GM13976 (cell line): ENCODE measurements around the gene GTSE1.

Experiments
- DNase-seq: peaks from one replicate; pipeline ENCODE4 v3.0.0; 2012; ENCODE audit warnings: low spot score
- in situ Hi-C: fragments of 300-500 bp; cut with MboI; formaldehyde crosslinking; loops from one replicate; pipeline ENCODE4 v1.12.0; 2022; ENCODE audit warnings: low sequenced_read_pairs, mixed read lengths, inconsistent platforms; ENCODE audit not compliant: unreplicated experiment
- TF ChIP-seq, protein P1 (sequence below): IDR thresholded peaks from 2 replicates; pipeline ENCODE4 v1.5.1; 2012; ENCODE audit warnings: borderline replicate concordance, mild to moderate bottlenecking; ENCODE audit not compliant: insufficient read depth; ENCODE audit errors: extremely low read depth, missing control alignments, control extremely low read depth

GTSE1 gene

DNA sequence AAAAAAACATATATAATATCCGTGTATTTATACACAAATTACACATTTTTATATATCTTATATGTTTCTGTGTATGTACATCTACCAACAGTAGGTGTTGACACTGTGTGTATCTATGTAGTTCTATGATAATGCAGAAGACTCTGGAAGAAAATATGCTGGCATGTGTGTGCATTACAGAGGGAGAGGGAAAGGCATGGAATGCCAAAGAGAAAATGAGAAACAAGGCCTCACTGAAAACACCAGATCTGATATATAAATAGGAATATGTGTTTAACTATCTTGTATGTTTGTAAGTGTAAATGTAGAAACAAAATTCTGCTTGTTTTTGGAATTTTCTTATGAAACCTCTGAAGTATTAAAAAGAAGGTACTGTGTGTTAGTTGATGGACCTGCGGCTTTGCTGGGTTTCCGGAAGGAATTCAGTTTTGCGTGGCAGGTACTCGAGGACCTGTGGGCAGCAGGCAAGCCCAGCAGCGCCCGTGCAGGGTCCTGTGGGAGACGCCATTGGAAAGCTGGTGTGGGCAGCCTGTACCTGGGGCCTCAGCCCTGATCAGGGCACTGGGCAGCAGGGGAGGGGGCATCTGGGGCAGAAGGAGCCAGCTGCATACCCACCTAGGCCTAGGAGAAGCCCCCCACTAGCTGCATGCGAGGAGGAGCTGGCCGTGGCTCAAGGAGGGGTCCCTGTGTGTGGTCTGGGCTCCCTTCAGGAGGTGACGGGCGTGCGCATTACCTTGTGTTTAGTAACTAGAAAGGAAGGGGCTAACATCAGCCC, 31.2 kb downstream of the GTSE1 start:
- in situ Hi-C loops = loop anchor here (5.0 kb wide), 1 partner anchor 206 kb away; no protein-coding TSS in a partner anchor

DNA sequence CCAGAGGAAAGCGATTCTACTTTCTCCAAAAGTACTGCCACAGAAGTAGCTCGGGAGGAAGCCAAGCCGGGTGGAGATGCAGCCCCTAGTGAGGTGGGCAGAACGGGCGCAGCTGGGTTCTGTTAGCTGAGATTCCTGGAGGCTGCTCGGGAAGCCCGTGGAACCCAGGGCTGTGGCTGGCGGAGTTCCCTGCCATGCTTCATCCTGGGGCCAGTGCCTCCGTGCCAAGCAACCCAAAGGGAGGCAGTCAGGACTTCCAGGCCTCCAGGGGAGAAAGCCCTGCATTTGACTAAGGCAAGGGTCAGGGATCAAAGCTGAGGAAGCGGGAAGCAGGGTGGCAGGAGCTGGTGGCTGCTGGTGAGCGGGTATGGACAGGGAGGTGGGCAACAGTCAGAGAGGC, 32.1 kb downstream of the GTSE1 start:
- in situ Hi-C loops = loop anchor here (5.0 kb wide), 1 partner anchor 206 kb away; no protein-coding TSS in a partner anchor
- DNase-seq = no peak
- TF ChIP-seq, protein P1, sequence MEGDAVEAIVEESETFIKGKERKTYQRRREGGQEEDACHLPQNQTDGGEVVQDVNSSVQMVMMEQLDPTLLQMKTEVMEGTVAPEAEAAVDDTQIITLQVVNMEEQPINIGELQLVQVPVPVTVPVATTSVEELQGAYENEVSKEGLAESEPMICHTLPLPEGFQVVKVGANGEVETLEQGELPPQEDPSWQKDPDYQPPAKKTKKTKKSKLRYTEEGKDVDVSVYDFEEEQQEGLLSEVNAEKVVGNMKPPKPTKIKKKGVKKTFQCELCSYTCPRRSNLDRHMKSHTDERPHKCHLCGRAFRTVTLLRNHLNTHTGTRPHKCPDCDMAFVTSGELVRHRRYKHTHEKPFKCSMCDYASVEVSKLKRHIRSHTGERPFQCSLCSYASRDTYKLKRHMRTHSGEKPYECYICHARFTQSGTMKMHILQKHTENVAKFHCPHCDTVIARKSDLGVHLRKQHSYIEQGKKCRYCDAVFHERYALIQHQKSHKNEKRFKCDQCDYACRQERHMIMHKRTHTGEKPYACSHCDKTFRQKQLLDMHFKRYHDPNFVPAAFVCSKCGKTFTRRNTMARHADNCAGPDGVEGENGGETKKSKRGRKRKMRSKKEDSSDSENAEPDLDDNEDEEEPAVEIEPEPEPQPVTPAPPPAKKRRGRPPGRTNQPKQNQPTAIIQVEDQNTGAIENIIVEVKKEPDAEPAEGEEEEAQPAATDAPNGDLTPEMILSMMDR = no peak

More for the DNA sequence above, 31.2 kb downstream of the GTSE1 start:
- no peak for DNase-seq
- TF ChIP-seq, protein P1 = no peak

DNA sequence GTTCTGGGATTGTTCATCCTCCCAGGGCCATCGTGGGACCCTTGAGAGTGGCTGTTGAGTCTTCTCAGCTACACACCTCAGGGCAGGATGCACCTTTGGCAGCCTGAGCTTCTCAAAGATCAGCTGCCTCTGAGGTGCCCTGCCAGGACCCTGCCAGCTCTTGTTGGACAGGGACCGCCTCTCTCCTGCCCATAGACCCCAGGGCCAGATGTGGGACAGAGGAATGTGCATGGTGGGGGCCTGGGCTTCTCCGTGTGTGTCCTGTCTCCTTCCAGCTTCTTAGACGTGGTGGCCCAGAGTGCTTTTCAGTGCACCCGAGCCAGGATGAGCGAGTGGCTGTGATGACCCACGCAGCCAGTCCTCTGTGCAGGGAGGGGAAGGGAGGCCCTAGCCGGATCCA, 32.9 kb downstream of the GTSE1 start:
- TF ChIP-seq, protein P1 = no peak
- DNase-seq = no peak
- in situ Hi-C loops = loop anchor here (5.0 kb wide), 1 partner anchor 207 kb away; no protein-coding TSS in a partner anchor

DNA sequence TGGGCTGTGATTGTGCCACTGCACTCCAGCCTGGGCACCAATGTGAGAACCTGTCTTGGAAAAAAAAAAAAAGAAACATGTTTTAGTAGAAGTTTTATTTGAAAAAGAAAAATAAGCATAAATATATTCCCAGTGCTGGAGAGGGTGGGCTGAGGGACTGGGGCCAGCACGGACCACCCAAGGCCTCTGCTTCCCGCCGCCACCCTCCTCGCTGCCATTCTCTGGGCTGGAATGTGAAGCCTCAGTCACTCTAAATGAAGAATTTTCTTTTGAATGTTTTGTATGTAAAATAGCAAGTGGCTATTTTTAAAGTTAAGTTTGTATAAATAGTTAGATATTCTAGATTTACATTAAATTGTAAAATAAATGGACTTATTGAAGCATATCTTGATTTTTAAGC, 33.8 kb downstream of the GTSE1 start:
- TF ChIP-seq, protein P1 = no peak
- DNase-seq = no peak
- in situ Hi-C loops = no loop called here

DNA sequence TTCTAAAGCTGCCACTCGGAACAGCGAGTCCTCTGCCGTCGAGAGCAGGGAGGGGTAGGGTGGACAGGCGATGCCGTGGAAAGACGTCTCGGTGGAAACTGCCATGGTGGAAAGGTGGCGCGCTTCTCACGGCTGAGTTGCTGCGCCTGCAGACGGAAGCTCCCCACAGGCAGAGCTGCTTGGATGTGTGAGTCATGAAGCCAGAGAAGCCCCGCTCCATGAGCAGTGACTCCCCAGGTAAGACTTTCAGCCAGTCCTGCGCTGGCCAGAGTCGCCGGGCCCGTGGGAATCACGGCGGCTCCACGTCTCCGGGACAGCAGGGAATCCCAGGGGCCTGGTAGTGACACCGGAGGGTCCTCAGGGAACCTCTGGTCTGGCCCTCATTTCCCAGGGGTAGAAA, 34.8 kb downstream of the GTSE1 start:
- DNase-seq = no peak
- in situ Hi-C loops = no loop called here
- TF ChIP-seq, protein P1 = no peak

DNA sequence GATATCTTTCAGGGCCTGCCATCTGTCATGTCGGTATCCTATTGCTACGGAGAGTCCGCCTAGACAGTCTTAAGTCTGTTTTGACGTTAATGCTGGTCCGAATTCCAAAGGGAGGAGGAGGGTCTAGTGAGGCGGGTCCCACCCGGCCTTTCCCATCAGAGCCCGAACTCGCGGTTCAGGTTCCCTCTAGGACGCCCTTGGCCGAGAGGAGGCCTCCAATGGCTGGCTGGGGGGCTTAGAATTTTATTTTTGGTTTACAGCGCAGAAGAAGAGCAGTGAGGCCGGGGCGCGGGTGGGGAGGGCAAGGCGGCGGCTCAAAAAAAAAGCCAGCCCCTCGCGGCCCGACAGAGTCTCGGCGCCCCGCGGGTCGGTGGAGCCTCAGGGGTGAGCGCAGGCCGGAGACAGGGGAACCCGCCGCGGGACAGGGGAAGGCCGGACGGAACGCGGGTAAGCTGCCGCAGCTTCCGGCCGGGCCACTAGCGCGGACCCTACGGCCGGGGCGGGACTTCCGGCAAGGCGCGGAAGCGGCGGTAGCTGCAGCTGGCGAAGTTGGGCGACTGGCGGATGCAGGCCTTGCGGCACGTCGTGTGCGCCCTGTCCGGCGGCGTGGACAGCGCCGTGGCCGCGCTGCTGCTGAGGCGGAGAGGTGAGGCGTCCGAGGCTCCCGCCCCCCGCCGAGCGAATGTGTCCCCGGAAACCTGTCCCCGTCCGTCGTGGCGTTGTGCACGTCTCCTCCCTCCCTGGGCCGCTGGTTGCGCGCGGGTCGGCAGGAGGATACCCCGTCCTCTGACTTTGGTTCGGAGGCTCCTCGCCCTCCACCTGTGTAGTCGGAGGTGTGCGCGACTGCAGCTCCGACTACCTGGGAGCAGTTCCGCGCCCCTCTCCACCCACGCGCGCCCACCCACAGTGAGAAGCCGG, 38.8 kb downstream of the GTSE1 start, which contains the start of gene TRMU:
Gene TRMU (plus strand): TSS at position 514 of the 918 bp plus-strand sequence. CDS start 51 bp downstream, at position 565.
- in situ Hi-C loops = no loop called here
- DNase-seq = peak; percentile 99
- TF ChIP-seq, protein P1 = no peak
